ENCODE results near the gene ELN. TPM values are rescaled to one million over a fixed set of nuclear protein-coding genes. Genes with fewer than 3 reads are reported as not detected.
A peak's percentile ranks its signal among the peaks of the same experiment; 100 is the strongest.
"Not testable (repeated sequence)": the region's sequence is repeated elsewhere in the genome, so short reads cannot be mapped to it uniquely, and the experiment has no call there.

ELN gene
- total RNA-seq, 4 donors from 2014 or later: 4.1 to 427 (median 92.4) TPM

DNA sequence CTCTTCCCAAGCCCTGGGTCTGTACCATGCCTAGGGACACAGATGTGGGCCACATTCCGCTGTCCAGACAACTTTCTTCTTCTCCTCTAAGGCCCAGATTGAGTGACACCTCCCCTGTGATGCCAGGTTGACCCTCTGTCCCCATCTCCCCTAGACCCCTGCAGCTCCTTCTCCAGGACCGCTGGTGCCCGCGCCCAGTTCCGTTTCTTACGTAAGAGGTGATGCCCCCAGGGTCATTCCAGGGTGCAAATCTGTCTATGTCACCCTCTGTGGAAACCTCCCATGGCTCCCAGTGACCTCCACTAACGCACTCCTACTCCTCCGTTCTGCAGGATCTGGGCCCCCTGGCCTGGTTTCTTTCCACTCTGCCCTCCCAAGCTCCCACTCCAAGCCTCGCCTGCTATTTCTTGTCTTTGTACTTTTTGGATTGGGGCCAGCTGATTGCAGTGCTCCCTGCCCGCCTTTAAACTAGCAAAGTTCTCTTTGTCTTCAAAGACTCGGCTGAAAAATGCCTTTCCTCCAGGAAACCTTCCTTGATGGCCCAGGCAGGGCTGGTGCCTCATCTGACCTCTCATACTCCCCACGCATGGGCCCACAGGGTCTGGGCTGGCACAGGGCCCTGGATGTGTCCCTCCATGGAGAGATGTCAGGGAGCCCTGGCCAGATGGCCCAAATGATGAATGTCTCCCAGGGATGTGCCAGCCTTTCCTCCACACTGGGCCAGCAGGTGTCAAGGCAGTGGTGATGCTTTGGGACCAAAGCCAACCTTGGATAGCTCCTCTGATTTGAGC is 21.3 kb upstream of the ELN start:
- H3K9me3 ChIP-seq: no peaks in the 10 kb centered on the region
- H3K36me3 ChIP-seq: no peaks in the 10 kb centered on the region
- peaks cover 0 to 3% of the 10 kb centered on the region in 2 donors for H3K4me1 ChIP-seq
- peak overlapping the region; percentile 12 to 27 for H3K27ac ChIP-seq
- DNase-seq: peak; percentile 39 to 45
- H3K4me3 ChIP-seq: no peak overlapping the region
- TF ChIP-seq POLR2A (IDR thresholded peaks at IDR 0.05): no peak
- TF ChIP-seq, protein P1, sequence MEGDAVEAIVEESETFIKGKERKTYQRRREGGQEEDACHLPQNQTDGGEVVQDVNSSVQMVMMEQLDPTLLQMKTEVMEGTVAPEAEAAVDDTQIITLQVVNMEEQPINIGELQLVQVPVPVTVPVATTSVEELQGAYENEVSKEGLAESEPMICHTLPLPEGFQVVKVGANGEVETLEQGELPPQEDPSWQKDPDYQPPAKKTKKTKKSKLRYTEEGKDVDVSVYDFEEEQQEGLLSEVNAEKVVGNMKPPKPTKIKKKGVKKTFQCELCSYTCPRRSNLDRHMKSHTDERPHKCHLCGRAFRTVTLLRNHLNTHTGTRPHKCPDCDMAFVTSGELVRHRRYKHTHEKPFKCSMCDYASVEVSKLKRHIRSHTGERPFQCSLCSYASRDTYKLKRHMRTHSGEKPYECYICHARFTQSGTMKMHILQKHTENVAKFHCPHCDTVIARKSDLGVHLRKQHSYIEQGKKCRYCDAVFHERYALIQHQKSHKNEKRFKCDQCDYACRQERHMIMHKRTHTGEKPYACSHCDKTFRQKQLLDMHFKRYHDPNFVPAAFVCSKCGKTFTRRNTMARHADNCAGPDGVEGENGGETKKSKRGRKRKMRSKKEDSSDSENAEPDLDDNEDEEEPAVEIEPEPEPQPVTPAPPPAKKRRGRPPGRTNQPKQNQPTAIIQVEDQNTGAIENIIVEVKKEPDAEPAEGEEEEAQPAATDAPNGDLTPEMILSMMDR (IDR thresholded peaks at IDR 0.05): no peak
- intact Hi-C loops (cut with DNase I; ENCODE audit: low total_unique reads): no loop called here
- H3K27me3 ChIP-seq: no peaks in the 10 kb centered on the region

GRCh38 chr7:74007242-74007567 is 20.8 kb upstream of the ELN start:
- H3K27ac ChIP-seq: peak overlapping the region in 1 of 2 donors; percentile 27
- H3K4me3 ChIP-seq: no peak overlapping the region
- no peaks in the 10 kb centered on the region for H3K9me3 ChIP-seq
- no peak for DNase-seq
- TF ChIP-seq, protein P1 (IDR thresholded peaks at IDR 0.05): no peak
- no peak for TF ChIP-seq POLR2A (IDR thresholded peaks at IDR 0.05)
- no peaks in the 10 kb centered on the region for H3K27me3 ChIP-seq
- intact Hi-C loops (cut with DNase I; ENCODE audit: low total_unique reads): no loop called here
- H3K36me3 ChIP-seq: no peaks in the 10 kb centered on the region
- H3K4me1 ChIP-seq: peaks cover 0 to 3% of the 10 kb centered on the region in 2 donors

DNA sequence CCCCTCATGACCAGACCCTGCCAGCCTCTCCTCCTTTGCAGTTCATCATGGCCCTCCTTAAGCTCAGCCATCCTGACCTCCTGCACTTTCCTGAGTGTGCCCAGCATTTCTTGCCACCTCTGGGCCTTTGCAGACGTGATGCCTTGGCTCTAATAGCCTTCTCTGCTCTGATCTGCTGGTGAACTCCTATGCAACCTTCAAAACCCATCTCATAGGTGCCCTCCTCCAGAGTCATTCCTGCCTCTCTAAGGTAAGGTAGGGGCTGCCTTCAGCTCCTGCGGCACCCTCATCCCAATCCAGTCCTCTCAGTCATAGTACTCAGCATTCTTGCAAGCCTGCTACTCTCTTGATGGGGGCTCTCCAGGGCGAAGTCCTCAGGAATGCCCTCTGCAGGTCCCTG is 19.3 kb upstream of the ELN start:
- H3K27ac ChIP-seq: no peak overlapping the region

DNA sequence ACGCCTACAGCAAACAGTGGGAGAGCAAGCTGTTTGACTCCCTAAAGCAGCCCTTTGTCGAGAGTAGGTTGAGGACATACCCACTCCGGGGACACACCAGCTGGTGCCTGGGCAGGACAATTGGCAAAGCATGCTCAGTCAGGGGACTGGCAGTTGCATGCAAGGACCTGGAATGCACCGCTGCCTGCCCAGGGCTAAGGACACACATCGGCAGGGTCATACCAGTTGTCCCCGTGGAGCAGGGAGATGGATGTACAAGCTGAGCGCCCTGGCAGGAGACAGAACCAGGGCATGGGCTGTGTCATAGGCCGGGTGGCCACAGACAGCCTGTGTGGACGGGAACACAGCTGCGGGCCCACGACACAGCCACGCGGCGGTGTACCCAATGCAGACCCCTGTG is 18.3 kb upstream of the ELN start:
- H3K36me3 ChIP-seq: no peaks in the 10 kb centered on the region
- no peaks in the 10 kb centered on the region for H3K27me3 ChIP-seq
- no peak overlapping the region for H3K4me3 ChIP-seq
- TF ChIP-seq, protein P1 (IDR thresholded peaks at IDR 0.05): no peak
- no peak for TF ChIP-seq POLR2A (IDR thresholded peaks at IDR 0.05)
- no peak overlapping the region for H3K27ac ChIP-seq
- intact Hi-C loops (cut with DNase I; ENCODE audit: low total_unique reads): no loop called here
- DNase-seq: no peak
- H3K4me1 ChIP-seq: no peaks in the 10 kb centered on the region
- no peaks in the 10 kb centered on the region for H3K9me3 ChIP-seq

More for the DNA sequence above, 19.3 kb upstream of the ELN start:
- no peak for DNase-seq
- Histone ChIP-seq H3K27me3 (no peaks in the 10 kb centered on the region), H3K4me3 (no peak overlapping the region), H3K4me1 (no peaks in the 10 kb centered on the region), H3K9me3 (no peaks in the 10 kb centered on the region), H3K36me3 (no peaks in the 10 kb centered on the region)
- TF ChIP-seq, protein P1 (IDR thresholded peaks at IDR 0.05): no peak
- TF ChIP-seq POLR2A (IDR thresholded peaks at IDR 0.05): no peak
- intact Hi-C loops (cut with DNase I; ENCODE audit: low total_unique reads): no loop called here

DNA sequence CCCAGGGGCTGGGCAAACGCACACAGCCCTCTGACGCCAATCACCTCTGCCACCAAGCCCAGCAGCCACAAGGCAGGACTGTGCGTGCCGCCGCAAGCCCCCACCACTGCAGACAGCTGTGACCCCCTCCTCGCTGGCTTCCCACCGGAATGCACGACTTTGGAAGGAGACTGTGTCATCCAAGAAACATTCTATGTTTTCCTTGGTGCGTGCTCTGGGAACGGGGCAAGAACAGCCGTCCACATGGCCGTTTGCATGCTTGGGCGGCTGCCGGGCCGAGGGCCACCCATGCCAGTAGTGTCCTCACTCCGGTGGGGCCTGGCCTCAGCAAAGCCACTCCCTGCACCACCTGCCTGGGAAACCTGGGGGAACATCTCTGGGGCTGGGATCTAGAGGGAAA is 17.6 kb upstream of the ELN start:
- Histone ChIP-seq H3K9me3 (no peaks in the 10 kb centered on the region), H3K4me3 (no peak overlapping the region), H3K27ac (no peak overlapping the region), H3K4me1 (no peaks in the 10 kb centered on the region), H3K36me3 (no peaks in the 10 kb centered on the region), H3K27me3 (no peaks in the 10 kb centered on the region)
- TF ChIP-seq, protein P1 (IDR thresholded peaks at IDR 0.05): no peak
- TF ChIP-seq POLR2A (IDR thresholded peaks at IDR 0.05): no peak
- DNase-seq: no peak
- intact Hi-C loops (cut with DNase I; ENCODE audit: low total_unique reads): no loop called here

DNA sequence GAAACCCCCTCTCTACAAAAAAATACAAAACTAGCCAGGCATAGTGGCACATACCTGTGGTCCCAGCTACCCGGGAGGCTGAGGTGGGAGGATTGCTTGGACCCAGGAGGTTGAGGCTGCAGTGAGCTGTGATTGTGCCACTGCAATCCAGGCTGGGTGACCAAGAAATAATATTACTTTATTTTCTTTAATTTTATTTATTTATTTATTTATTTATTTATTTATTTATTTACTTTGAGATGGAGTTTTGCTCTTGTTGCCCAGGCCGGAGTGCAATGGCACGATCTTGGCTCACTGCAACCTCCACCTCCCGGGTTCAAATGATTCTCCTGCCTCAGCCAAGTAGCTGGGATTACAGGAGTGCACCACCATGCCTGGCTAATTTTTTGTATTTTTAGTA is 16.6 kb upstream of the ELN start:
- H3K27me3 ChIP-seq; H3K27ac ChIP-seq; intact Hi-C loops (cut with DNase I; ENCODE audit: low total_unique reads); H3K9me3 ChIP-seq; H3K4me3 ChIP-seq; H3K4me1 ChIP-seq; DNase-seq; H3K36me3 ChIP-seq: not testable (repeated sequence)
